Stimulated activated naive CD8-positive, alpha-beta T cell treated with anti-CD3 and anti-CD28 coated beads, Interleukin-15, amount 100 ng/mL, for 72 hours (primary cell): ENCODE data around the gene SLC66A2.

Experiments
- ATAC-seq: fragments of 150-1000 bp; cut with Tn5 transposase; 2 replicates; pipeline ENCODE4 v1.10.0; 2021; ENCODE audit warnings: mild to moderate bottlenecking, moderate library complexity
- DNase-seq, 2 donors: peaks; one replicate each; pipeline ENCODE4 v3.0.0; 2021 to 2022
- H3K27ac Mint-ChIP-seq, 2 donors: one replicate each; pipeline ENCODE4 v1.8.0; 2022; ENCODE audit warnings: mild to moderate bottlenecking in 2 of 2, mixed read lengths in 2 of 2, moderate library complexity in 2 of 2
- H3K27me3 Mint-ChIP-seq: one replicate; pipeline ENCODE4 v1.8.0; 2022; ENCODE audit warnings: mixed read lengths
- H3K4me1 Mint-ChIP-seq: one replicate; pipeline ENCODE4 v1.8.0; 2022; ENCODE audit warnings: mild to moderate bottlenecking, mixed read lengths
- H3K4me3 Mint-ChIP-seq, 2 donors: one replicate each; pipeline ENCODE4 v1.8.0; 2022; ENCODE audit warnings: mild to moderate bottlenecking in 2 of 2, mixed read lengths in 2 of 2, moderate library complexity in 1 of 2
- H3K9me3 Mint-ChIP-seq, 2 donors: one replicate each; pipeline ENCODE4 v1.8.0; 2022; ENCODE audit warnings: mixed read lengths in 2 of 2

Gene SLC66A2

GRCh38 chr18:79900610-79901570, 50.6 kb downstream of the SLC66A2 start:
- Mint-ChIP-seq H3K9me3 (peaks cover 19 to 27% of the 10 kb centered on the region in 2 donors), H3K4me3 (no peak overlapping the region), H3K4me1 (peaks cover 6% of the 10 kb centered on the region), H3K27me3 (no peaks in the 10 kb centered on the region), H3K27ac (peak overlapping the region in 1 of 2 donors; percentile 59)
- ATAC-seq (peak; percentile 29), DNase-seq (no peak)

- Mint-ChIP-seq H3K27me3 (no peaks in the 10 kb centered on the region), H3K4me1 (no peaks in the 10 kb centered on the region), H3K27ac (no peak overlapping the region), H3K4me3 (no peak overlapping the region), H3K9me3 (peaks cover 28 to 37% of the 10 kb centered on the region in 2 donors)
- ATAC-seq (peak; percentile 25), DNase-seq (no peak)
Observed at GRCh38 chr18:79899609-79900445, 51.6 kb downstream of the SLC66A2 start.

GRCh38 chr18:79898952-79899608, 52.4 kb downstream of the SLC66A2 start:
- no peak for ATAC-seq
- Mint-ChIP-seq H3K27ac (no peak overlapping the region), H3K4me3 (no peak overlapping the region), H3K4me1 (no peaks in the 10 kb centered on the region), H3K27me3 (no peaks in the 10 kb centered on the region), H3K9me3 (peaks cover 34 to 44% of the 10 kb centered on the region in 2 donors)
- peak in 1 of 2 donors; percentile 6 for DNase-seq

DNA sequence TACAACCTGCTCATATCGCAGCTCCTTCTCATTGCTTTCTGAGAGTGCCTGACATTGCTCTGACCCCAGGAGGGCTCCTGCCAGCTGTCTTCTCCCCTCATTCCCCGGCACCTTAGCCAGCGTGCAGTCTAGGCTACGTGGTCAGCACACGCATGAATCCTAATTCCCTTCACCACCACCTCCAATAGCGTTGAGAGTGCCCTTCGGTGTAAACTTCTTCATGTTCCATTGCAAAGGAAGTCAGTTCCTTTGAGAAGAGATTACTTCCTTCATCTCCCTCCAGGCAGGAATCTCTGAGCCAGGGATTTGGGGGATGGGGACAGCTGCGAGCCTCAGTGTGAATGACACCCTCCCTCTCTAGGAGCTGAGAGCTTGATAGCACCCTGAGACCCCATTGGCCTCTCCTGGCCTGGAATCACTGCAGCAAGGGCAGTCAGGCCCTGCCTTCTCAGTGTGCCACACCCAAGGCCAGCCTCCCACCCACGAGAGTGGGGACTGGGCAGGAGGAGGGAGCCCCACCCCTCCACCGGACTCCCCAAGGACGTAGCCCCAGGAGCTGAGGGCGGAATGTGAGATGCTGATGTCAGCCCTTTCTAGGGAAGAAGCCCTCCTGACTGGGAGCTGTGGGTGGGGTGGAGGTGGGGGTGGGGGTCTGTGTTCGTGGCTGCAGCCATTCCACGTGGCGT, 53.4 kb downstream of the SLC66A2 start:
- Mint-ChIP-seq H3K27ac (no peak overlapping the region), H3K27me3 (no peaks in the 10 kb centered on the region), H3K4me1 (no peaks in the 10 kb centered on the region), H3K4me3 (no peak overlapping the region), H3K9me3 (peaks cover 44 to 54% of the 10 kb centered on the region in 2 donors)
- no peak for ATAC-seq
- DNase-seq = peak in 1 of 2 donors; percentile 7

GRCh38 chr18:79896738-79897137, 54.7 kb downstream of the SLC66A2 start:
- no peaks in the 10 kb centered on the region for H3K27me3 Mint-ChIP-seq
- ATAC-seq (no peak), DNase-seq (no peak)
- H3K9me3 Mint-ChIP-seq = peaks cover 55 to 67% of the 10 kb centered on the region in 2 donors
- H3K4me1 Mint-ChIP-seq = no peaks in the 10 kb centered on the region
- H3K27ac Mint-ChIP-seq = no peak overlapping the region
- H3K4me3 Mint-ChIP-seq = no peak overlapping the region

DNA sequence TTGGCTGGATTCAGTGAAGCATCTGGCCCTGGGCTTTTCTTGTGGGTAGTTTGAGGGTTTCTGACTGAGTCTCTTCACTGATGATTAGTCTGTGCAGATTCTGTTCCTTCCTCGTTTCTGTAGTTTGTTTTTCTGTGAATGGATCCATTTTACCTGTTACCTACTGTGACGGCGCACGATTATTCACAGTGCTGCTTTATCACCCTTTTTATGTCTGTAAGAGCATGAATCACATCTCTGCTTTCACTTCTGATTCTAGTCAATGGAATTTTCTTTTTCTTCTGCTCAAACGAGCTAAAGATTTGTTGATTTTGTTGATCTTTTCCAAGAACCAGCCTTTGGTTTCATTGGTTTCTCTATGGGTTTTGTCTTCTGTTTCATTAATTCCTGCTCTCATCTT, 60.8 kb downstream of the SLC66A2 start:
- no peak overlapping the region for H3K27ac Mint-ChIP-seq
- H3K4me1 Mint-ChIP-seq = peaks cover 15% of the 10 kb centered on the region
- H3K9me3 Mint-ChIP-seq = peaks cover 49 to 72% of the 10 kb centered on the region in 2 donors
- DNase-seq (peak in 1 of 2 donors; percentile 42), ATAC-seq (peak; percentile 94)
- peak overlapping the region; percentile 1 to 2 for H3K4me3 Mint-ChIP-seq
- no peaks in the 10 kb centered on the region for H3K27me3 Mint-ChIP-seq

DNA sequence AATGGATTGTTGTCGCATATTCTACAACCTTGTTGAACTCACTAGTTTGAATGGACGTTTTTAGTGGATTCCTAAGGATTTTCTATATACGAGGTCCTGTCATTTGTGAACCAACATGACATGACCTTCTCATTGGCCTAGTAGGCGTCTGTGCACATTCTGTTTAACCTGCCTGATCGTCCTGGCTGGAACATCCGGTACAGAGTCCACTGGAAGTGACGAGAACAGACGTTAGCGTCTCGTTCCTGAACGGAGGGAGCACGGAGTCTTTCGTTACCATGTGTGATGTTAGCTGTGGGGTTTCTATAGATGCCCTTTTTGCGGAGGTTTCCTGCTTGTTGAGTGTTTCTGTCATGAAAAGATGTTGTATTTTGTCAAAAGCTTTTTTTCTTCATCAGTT, 61.9 kb downstream of the SLC66A2 start:
- Mint-ChIP-seq H3K27me3 (no peaks in the 10 kb centered on the region), H3K27ac (no peak overlapping the region), H3K4me1 (peaks cover 20% of the 10 kb centered on the region), H3K9me3 (peaks cover 38 to 61% of the 10 kb centered on the region in 2 donors), H3K4me3 (no peak overlapping the region)
- ATAC-seq (no peak), DNase-seq (no peak)

DNA sequence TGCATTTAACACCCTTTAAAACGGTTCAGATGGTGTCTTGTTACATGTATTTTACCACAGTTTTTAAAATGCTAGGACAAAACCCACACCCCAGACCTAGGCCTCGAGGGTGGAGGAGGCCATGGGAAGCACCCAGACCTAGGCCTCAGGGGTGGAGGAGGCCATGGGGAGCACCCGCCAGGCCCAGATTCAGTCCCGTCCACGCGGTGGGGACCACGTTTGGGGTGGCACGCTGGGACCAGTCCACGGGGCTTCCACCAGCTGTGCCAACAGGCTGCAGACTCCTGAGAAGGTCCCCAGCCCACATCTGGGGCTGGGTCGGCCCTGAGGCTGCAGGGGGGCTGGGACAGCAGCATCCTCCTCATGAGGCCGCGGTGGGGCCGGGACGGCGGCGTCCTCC, 63.4 kb downstream of the SLC66A2 start:
- no peak for DNase-seq
- ATAC-seq = peak; percentile 21
- H3K4me3 Mint-ChIP-seq = no peak overlapping the region
- H3K27me3 Mint-ChIP-seq = no peaks in the 10 kb centered on the region
- peaks cover 24 to 45% of the 10 kb centered on the region in 2 donors for H3K9me3 Mint-ChIP-seq
- H3K4me1 Mint-ChIP-seq = peaks cover 23% of the 10 kb centered on the region
- H3K27ac Mint-ChIP-seq = no peak overlapping the region

- Mint-ChIP-seq H3K9me3 (peaks cover 17 to 39% of the 10 kb centered on the region in 2 donors), H3K27ac (no peak overlapping the region), H3K27me3 (no peaks in the 10 kb centered on the region), H3K4me1 (peaks cover 23% of the 10 kb centered on the region), H3K4me3 (no peak overlapping the region)
- ATAC-seq (no peak), DNase-seq (peak in 1 of 2 donors; percentile 6)
Observed at GRCh38 chr18:79887181-79888000, 64.1 kb downstream of the SLC66A2 start.

GRCh38 chr18:79884963-79885728, 66.3 kb downstream of the SLC66A2 start:
- DNase-seq = no peak
- H3K4me1 Mint-ChIP-seq = peaks cover 9% of the 10 kb centered on the region
- ATAC-seq = peak; percentile 40
- no peak overlapping the region for H3K4me3 Mint-ChIP-seq
- no peaks in the 10 kb centered on the region for H3K27me3 Mint-ChIP-seq
- H3K27ac Mint-ChIP-seq = no peak overlapping the region
- H3K9me3 Mint-ChIP-seq = peaks cover 6 to 16% of the 10 kb centered on the region in 2 donors

- Mint-ChIP-seq H3K9me3 (peaks cover 5 to 11% of the 10 kb centered on the region in 2 donors), H3K27me3 (no peaks in the 10 kb centered on the region), H3K27ac (no peak overlapping the region), H3K4me1 (peaks cover 8% of the 10 kb centered on the region), H3K4me3 (no peak overlapping the region)
- DNase-seq (no peak), ATAC-seq (peak; percentile 8)
Observed at GRCh38 chr18:79884294-79884962, 67.0 kb downstream of the SLC66A2 start.

DNA sequence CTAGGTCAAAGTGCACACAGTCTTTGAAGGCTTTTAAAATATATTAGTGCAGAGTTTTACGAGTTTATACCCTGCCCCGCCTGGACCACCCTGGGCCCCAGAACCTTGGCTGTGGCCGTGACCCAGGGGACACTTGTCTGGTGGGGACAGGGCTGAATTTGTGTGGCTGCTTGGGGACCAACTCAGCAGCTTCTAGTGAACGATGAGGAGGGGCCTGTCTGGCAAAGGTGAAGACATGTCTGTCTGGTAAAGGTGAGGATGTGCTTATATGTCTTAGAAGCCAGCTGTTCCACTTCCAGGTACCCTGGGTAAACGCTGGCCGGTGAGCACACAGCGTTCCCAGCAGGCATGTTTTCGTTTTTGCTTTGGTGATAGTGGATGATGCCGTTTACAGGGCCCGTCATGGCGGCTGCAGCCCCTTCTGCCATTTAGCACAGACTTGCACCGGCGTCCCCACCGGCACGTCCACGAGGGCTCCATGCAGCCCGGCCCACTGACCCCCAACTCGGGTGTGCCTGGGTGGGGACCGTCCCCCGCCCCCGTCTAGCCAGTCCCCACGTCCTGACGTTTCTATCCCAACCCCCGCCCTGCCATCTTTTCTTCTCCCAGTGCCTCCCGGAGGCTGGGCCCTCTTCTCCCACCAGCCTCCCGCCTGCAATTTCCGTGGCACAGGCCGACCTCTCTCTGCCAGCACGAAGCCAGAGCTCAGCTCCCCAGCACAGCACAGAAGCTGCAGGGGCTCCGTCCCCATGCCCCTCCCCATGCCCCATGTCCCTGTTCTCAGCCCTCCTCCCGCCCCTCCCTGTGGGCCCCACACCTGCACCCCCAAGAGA, 67.8 kb downstream of the SLC66A2 start:
- Mint-ChIP-seq H3K27ac (no peak overlapping the region), H3K9me3 (peaks cover under 1 to 11% of the 10 kb centered on the region in 2 donors), H3K4me1 (peaks cover 8% of the 10 kb centered on the region), H3K27me3 (no peaks in the 10 kb centered on the region), H3K4me3 (no peak overlapping the region)
- DNase-seq (peak in 1 of 2 donors; percentile 7), ATAC-seq (peak; percentile 31)
